OCI-LY7 (cell line): Measurements from ENCODE around the gene AOAH. TPM values are rescaled to one million over a fixed set of nuclear protein-coding genes. Genes with fewer than 3 reads are reported as not detected.

Experiments used
- BruUV-seq: library from RNA; stranded (reverse); fragments of 400-500 nt; replicated peaks from 2 replicates; lab custom pipeline; 2021; lab: Mats Ljungman, UMichigan
- CTCF ChIA-PET: fragments of 300-600 bp; sonication (Branson Sonifier 250); formaldehyde crosslinking; loops from one replicate; lab custom pipeline; 2022; ENCODE audit warnings: antibody characterized with exemption; ENCODE audit not compliant: unreplicated experiment; lab: Charles Lee
- POLR2A ChIA-PET: fragments of 300-600 bp; sonication (Branson Sonifier 250); formaldehyde crosslinking; loops from one replicate; lab custom pipeline; 2022; ENCODE audit warnings: antibody characterized with exemption; lab: Charles Lee
- DNase-seq: peaks from one replicate; pipeline ENCODE4 v3.0.0-alpha.2; 2015; ENCODE audit warnings: low spot score
- H2AFZ ChIP-seq: fragments of 200-600 bp; sonication (generic), shearing (Covaris generic); 2 replicates; pipeline ENCODE4 v1.6.1; 2014; ENCODE audit warnings: mild to moderate bottlenecking, antibody characterized with exemption, low read length, moderate library complexity
- H3K27ac ChIP-seq: fragments of 200-600 bp; sonication (generic); 2 replicates; pipeline ENCODE4 v1.5.1; 2014; ENCODE audit warnings: mixed run types, low read depth, mild to moderate bottlenecking, moderate library complexity, low read length, inconsistent platforms; ENCODE audit not compliant: poor library complexity, severe bottlenecking
- H3K36me3 ChIP-seq: fragments of 200-600 bp; sonication (generic); 2 replicates; pipeline ENCODE4 v1.6.1; 2014; ENCODE audit warnings: mild to moderate bottlenecking, antibody characterized with exemption, low read length, moderate library complexity, mixed read lengths; ENCODE audit not compliant: insufficient read depth
- H3K4me1 ChIP-seq: fragments of 200-600 bp; sonication (generic); 2 replicates; pipeline ENCODE4 v1.5.1; 2014; ENCODE audit warnings: mild to moderate bottlenecking, low read length; ENCODE audit not compliant: insufficient read depth, poor library complexity, severe bottlenecking
- H3K4me2 ChIP-seq: fragments of 200-600 bp; sonication (generic); 2 replicates; pipeline ENCODE4 v1.6.1; 2014; ENCODE audit warnings: mild to moderate bottlenecking, low read length
- H3K4me3 ChIP-seq: fragments of 200-600 bp; sonication (generic); 2 replicates; pipeline ENCODE4 v1.5.1; 2014; ENCODE audit warnings: mild to moderate bottlenecking, low read depth, low read length; ENCODE audit not compliant: poor library complexity, severe bottlenecking
- H3K79me2 ChIP-seq: fragments of 200-600 bp; sonication (generic); 2 replicates; pipeline ENCODE4 v1.6.1; 2016; ENCODE audit warnings: low read depth, mild to moderate bottlenecking, low read length, moderate library complexity, mixed read lengths; ENCODE audit not compliant: insufficient read depth
- H3K9me2 ChIP-seq: fragments of 200-600 bp; sonication (generic); 2 replicates; pipeline ENCODE4 v1.6.1; 2016; ENCODE audit warnings: mild to moderate bottlenecking, low read length, mixed read lengths; ENCODE audit not compliant: insufficient read depth
- H3K9me3 ChIP-seq: fragments of 200-600 bp; sonication (generic); 2 replicates; pipeline ENCODE4 v1.6.1; 2014; ENCODE audit warnings: mild to moderate bottlenecking, mixed run types, low read length, mixed read lengths
- H4K20me1 ChIP-seq: fragments of 200-600 bp; sonication (generic); 2 replicates; pipeline ENCODE4 v1.6.1; 2014; ENCODE audit warnings: mild to moderate bottlenecking, antibody characterized with exemption, low read length, moderate library complexity, mixed read lengths; ENCODE audit not compliant: insufficient read depth
- CTCF ChIP-seq: fragments of 200-600 bp; sonication (generic); conservative IDR thresholded peaks from 2 replicates; pipeline ENCODE4 v1.5.1; 2014; ENCODE audit warnings: mild to moderate bottlenecking, antibody characterized with exemption, low read length, moderate library complexity, mixed read lengths
- EZH2phosphoT487 ChIP-seq: fragments of 200-600 bp; sonication (generic); IDR thresholded peaks from 2 replicates; pipeline ENCODE4 v1.6.1; 2018; ENCODE audit warnings: low read depth, borderline replicate concordance, mild to moderate bottlenecking, mixed run types, antibody characterized with exemption, low read length, moderate library complexity, mixed read lengths
- intact Hi-C: fragments of 100-400 bp; cut with micrococcal nuclease; formaldehyde crosslinking; loops from one replicate; pipeline ENCODE4 v1.10.0; 2022; ENCODE audit not compliant: unreplicated experiment
- total RNA-seq, 2 experiments: library from RNA; depleted of rRNA in 1 of 2; stranded (reverse); fragments of >200 nt in 1 of 2; shearing (Covaris generic) in 1 of 2; gene quantifications; 2 replicates each; pipeline ENCODE4 v1.2.3, GENCODE V29; 2014 to 2022

The AOAH gene
- total RNA-seq, 2 experiments from 2014 or later, result 0.13 to 0.61 TPM

GRCh38 chr7:36611703-36612102, 112.6 kb downstream of the AOAH start:
- BruUV-seq, result no TSS peak
- no peak overlapping the region for H2AFZ ChIP-seq
- ChIA-PET CTCF (no interaction called here), POLR2A (no interaction called here)
- H3K4me3 ChIP-seq, result no peak overlapping the region
- H3K36me3 ChIP-seq, result no peaks in the 10 kb centered on the region
- no peak overlapping the region for H3K27ac ChIP-seq
- intact Hi-C loops, result no loop called here
- no peak for DNase-seq
- H3K4me1 ChIP-seq, result no peaks in the 10 kb centered on the region
- no peaks in the 10 kb centered on the region for H4K20me1 ChIP-seq
- H3K9me3 ChIP-seq, result no peaks in the 10 kb centered on the region
- H3K4me2 ChIP-seq, result no peak overlapping the region
- no peaks in the 10 kb centered on the region for H3K9me2 ChIP-seq
- no peak for TF ChIP-seq EZH2phosphoT487
- TF ChIP-seq CTCF, result no peak
- no peaks in the 10 kb centered on the region for H3K79me2 ChIP-seq

GRCh38 chr7:36607721-36608095, 116.6 kb downstream of the AOAH start:
- Histone ChIP-seq H2AFZ (no peak overlapping the region), H3K4me2 (no peak overlapping the region), H4K20me1 (no peaks in the 10 kb centered on the region), H3K4me1 (no peaks in the 10 kb centered on the region), H3K27ac (no peak overlapping the region), H3K9me3 (no peaks in the 10 kb centered on the region), H3K9me2 (no peaks in the 10 kb centered on the region), H3K36me3 (no peaks in the 10 kb centered on the region), H3K4me3 (no peak overlapping the region), H3K79me2 (no peaks in the 10 kb centered on the region)
- BruUV-seq, result no TSS peak
- POLR2A ChIA-PET, result no interaction called here
- no peak for DNase-seq
- TF ChIP-seq EZH2phosphoT487, result no peak
- no peak for TF ChIP-seq CTCF
- CTCF ChIA-PET, result no interaction called here
- intact Hi-C loops, result no loop called here

- DNase-seq, result no peak
- TF ChIP-seq EZH2phosphoT487 (no peak), CTCF (no peak)
- no peak overlapping the region for H2AFZ ChIP-seq
- no TSS peak for BruUV-seq
- no peaks in the 10 kb centered on the region for H3K4me1 ChIP-seq
- CTCF ChIA-PET, result no interaction called here
- no peak overlapping the region for H3K4me3 ChIP-seq
- no peak overlapping the region for H3K27ac ChIP-seq
- no peak overlapping the region for H3K4me2 ChIP-seq
- POLR2A ChIA-PET, result interaction anchor here (0.5 to 0.7 kb wide), 2 partner anchors 40 to 101 kb away, joined by 3 read pairs; no protein-coding TSS in a partner anchor
- H3K36me3 ChIP-seq, result no peaks in the 10 kb centered on the region
- H4K20me1 ChIP-seq, result no peaks in the 10 kb centered on the region
- no peaks in the 10 kb centered on the region for H3K9me2 ChIP-seq
- H3K79me2 ChIP-seq, result no peaks in the 10 kb centered on the region
- intact Hi-C loops, result no loop called here
- no peaks in the 10 kb centered on the region for H3K9me3 ChIP-seq
Measured at GRCh38 chr7:36606976-36607720, 117.1 kb downstream of the AOAH start.
